Trophoblast cell (in vitro differentiated cells and primary cell): ENCODE measurements around the gene MDK.
"Not testable (repeated sequence)": the region's sequence is repeated elsewhere in the genome, so short reads cannot be mapped to it uniquely, and the experiment has no call there.

Source experiments
- DNase-seq, 2 donors: peaks; one replicate each; pipeline ENCODE4 v3.0.0-alpha.2; 2016
- H2AFZ ChIP-seq: 2 replicates; pipeline ENCODE4 v1.6.1; 2013; ENCODE audit warnings: low read length, moderate library complexity, mild to moderate bottlenecking; ENCODE audit not compliant: insufficient read depth, poor library complexity
- H2AK5ac ChIP-seq: 2 replicates; pipeline ENCODE4 v1.6.1; 2013; ENCODE audit warnings: mild to moderate bottlenecking, low read length
- H2BK120ac ChIP-seq: 2 replicates; pipeline ENCODE4 v1.6.1; 2013; ENCODE audit warnings: low read length, mild to moderate bottlenecking, moderate library complexity; ENCODE audit not compliant: insufficient read depth, poor library complexity
- H2BK12ac ChIP-seq: 2 replicates; pipeline ENCODE4 v1.6.1; 2013; ENCODE audit warnings: mild to moderate bottlenecking, low read length, moderate library complexity
- H2BK5ac ChIP-seq: 2 replicates; pipeline ENCODE4 v1.6.1; 2013; ENCODE audit warnings: low read length, low read depth, moderate library complexity, mild to moderate bottlenecking; ENCODE audit not compliant: poor library complexity
- H3K14ac ChIP-seq: 2 replicates; pipeline ENCODE4 v1.6.1; 2013; ENCODE audit warnings: mild to moderate bottlenecking, low read length
- H3K18ac ChIP-seq: 2 replicates; pipeline ENCODE4 v1.6.1; 2013; ENCODE audit warnings: mild to moderate bottlenecking, low read length
- H3K23ac ChIP-seq: 2 replicates; pipeline ENCODE4 v1.6.1; 2013; ENCODE audit warnings: low read length
- H3K27ac ChIP-seq: 2 replicates; pipeline ENCODE4 v1.5.1; 2013; ENCODE audit warnings: low read depth, mild to moderate bottlenecking, inconsistent platforms, low read length, moderate library complexity
- H3K27me3 ChIP-seq: 2 replicates; pipeline ENCODE4 v1.6.1; 2013; ENCODE audit warnings: inconsistent platforms, mild to moderate bottlenecking, low read length, moderate library complexity; ENCODE audit not compliant: insufficient read depth
- H3K36me3 ChIP-seq, 2 experiments: 1 replicate in 1 of 2; 2 replicates in 1 of 2; pipeline ENCODE4 v1.6.1; 2013; ENCODE audit warnings: low read length in 2 of 2, mild to moderate bottlenecking in 2 of 2, moderate library complexity in 1 of 2; ENCODE audit not compliant: insufficient read depth in 2 of 2, control insufficient read depth in 1 of 2
- H3K4ac ChIP-seq: 2 replicates; pipeline ENCODE4 v1.6.1; 2013; ENCODE audit warnings: low read depth, mild to moderate bottlenecking, low read length, moderate library complexity
- H3K4me1 ChIP-seq, 2 experiments: 1 replicate in 1 of 2; 2 replicates in 1 of 2; pipeline ENCODE4 v1.6.1; 2013; ENCODE audit warnings: low read length in 2 of 2, mild to moderate bottlenecking in 2 of 2, moderate library complexity in 1 of 2; ENCODE audit not compliant: insufficient read depth in 2 of 2, control insufficient read depth in 1 of 2
- H3K4me2 ChIP-seq: 2 replicates; pipeline ENCODE4 v1.6.1; 2013; ENCODE audit warnings: inconsistent platforms, mild to moderate bottlenecking, low read length, moderate library complexity
- H3K4me3 ChIP-seq: 2 replicates; pipeline ENCODE4 v1.5.1; 2013; ENCODE audit warnings: mild to moderate bottlenecking, low read depth, low read length, inconsistent platforms
- H3K79me1 ChIP-seq: one replicate; pipeline ENCODE4 v1.6.1; 2013; ENCODE audit warnings: low read length
- H3K79me2 ChIP-seq: 2 replicates; pipeline ENCODE4 v1.6.1; 2013; ENCODE audit warnings: low read length, mild to moderate bottlenecking; ENCODE audit not compliant: control insufficient read depth, insufficient read depth, poor library complexity
- H3K9ac ChIP-seq: 2 replicates; pipeline ENCODE4 v1.6.1; 2013; ENCODE audit warnings: mild to moderate bottlenecking, low read length
- H3K9me3 ChIP-seq: 2 replicates; pipeline ENCODE4 v1.6.1; 2013; ENCODE audit warnings: low read depth, mild to moderate bottlenecking, control low read depth, inconsistent platforms, low read length; ENCODE audit not compliant: insufficient read depth
- H4K12ac ChIP-seq: 2 replicates; pipeline ENCODE4 v1.6.1; 2013; ENCODE audit warnings: low read depth, mild to moderate bottlenecking, low read length, moderate library complexity
- H4K8ac ChIP-seq: 2 replicates; pipeline ENCODE4 v1.6.1; 2013; ENCODE audit warnings: low read depth, mild to moderate bottlenecking, low read length, moderate library complexity
- H4K91ac ChIP-seq: one replicate; pipeline ENCODE4 v1.6.1; 2013; ENCODE audit warnings: low read depth, mild to moderate bottlenecking, low read length, moderate library complexity
- WGBS: extraction: QIAGEN DNeasy Blood & Tissue Kit; methylation state at CpG from one replicate; pipeline ENCODE4 v1.1.7; 2013; ENCODE audit warnings: missing lambda C conversion rate; ENCODE audit not compliant: insufficient read length, insufficient coverage; ENCODE audit errors: extremely low coverage; 5-methylcytosine and 5-hydroxymethylcytosine counted together

The MDK gene

DNA sequence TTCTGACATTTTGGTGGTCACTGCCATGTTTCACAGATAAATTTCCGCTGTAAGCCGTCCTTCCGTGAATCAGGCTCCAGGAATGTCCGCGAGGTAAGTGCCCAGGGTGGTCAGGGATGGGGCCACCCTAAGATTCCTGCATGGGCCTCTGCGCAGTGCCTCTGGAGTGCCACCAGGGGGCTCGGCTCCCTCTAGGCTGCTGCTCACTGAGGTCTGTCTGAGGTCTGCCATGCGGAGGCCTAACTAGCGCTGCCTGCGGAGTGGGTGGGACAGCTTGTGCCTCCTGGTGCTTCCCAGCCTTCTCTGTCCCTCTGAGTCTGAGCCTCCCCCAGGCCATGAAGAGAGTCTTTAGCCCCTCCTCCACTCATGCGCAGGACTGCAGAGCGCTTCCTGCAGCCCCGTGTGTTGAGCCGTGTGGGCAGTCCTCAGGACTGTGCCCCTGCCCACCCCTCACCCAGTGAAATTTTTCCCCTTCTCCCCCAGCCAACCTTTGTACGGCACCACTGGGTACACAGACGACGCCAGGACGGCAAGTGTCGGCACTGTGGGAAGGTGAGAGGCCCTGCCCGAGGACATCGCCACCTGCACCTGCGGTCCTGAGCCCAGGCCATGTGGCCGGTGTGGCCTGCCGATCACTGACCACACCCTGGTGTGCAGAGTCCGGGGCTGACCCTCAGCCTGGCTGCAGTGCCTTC lies 11.9 kb upstream of the MDK start:
- Histone ChIP-seq H3K14ac (no peak overlapping the region), H4K12ac (no peak overlapping the region), H3K27me3 (no peaks in the 10 kb centered on the region), H4K8ac (no peak overlapping the region), H3K79me1 (no peaks in the 10 kb centered on the region), H3K9ac (no peak overlapping the region), H3K4me3 (no peak overlapping the region), H2AFZ (no peak overlapping the region), H2AK5ac (no peak overlapping the region), H2BK5ac (no peak overlapping the region), H3K9me3 (no peaks in the 10 kb centered on the region), H3K4ac (no peak overlapping the region), H3K79me2 (no peaks in the 10 kb centered on the region), H3K18ac (no peak overlapping the region), H3K4me2 (no peak overlapping the region), H2BK120ac (no peak overlapping the region), H3K23ac (no peak overlapping the region), H2BK12ac (no peak overlapping the region), H3K36me3 (peaks cover 55 to 57% of the 10 kb centered on the region in 2 experiments), H4K91ac (no peak overlapping the region), H3K4me1 (peaks cover 0 to 6% of the 10 kb centered on the region in 2 experiments), H3K27ac (no peak overlapping the region)
- WGBS = no CpG with 5 or more reads among the region's 25 CpGs
- DNase-seq = peak; percentile 46 to 58

DNA sequence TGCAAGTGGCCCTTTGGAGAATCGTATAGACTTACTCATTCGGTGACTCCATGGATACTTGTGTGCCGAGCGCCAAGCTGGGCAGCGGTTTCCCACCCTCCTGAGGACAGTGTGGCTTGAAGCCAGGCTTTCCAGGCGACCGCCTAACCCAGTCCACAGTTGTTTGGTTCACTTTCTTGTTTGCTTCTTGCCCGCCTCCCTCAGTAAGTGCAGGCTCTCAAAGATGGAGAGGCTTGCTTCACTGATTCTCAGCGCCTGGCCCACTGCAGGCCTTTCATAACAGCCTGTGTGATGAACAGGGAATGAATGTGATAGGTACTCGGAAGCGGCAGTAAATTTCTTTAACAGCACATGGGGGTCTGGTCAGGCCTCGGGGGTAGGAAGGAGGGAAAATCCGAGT lies 11.2 kb upstream of the MDK start:
- no peak overlapping the region for H2AK5ac ChIP-seq
- H3K14ac ChIP-seq = no peak overlapping the region
- no peak for DNase-seq
- H3K79me2 ChIP-seq = no peaks in the 10 kb centered on the region
- peaks cover 3% of the 10 kb centered on the region for H3K9me3 ChIP-seq
- H2BK5ac ChIP-seq = no peak overlapping the region
- no peak overlapping the region for H3K27ac ChIP-seq
- no peak overlapping the region for H2BK12ac ChIP-seq
- no peaks in the 10 kb centered on the region for H3K79me1 ChIP-seq
- no peak overlapping the region for H3K9ac ChIP-seq
- no peaks in the 10 kb centered on the region for H3K27me3 ChIP-seq
- no peak overlapping the region for H2AFZ ChIP-seq
- H3K4me2 ChIP-seq = no peak overlapping the region
- no peak overlapping the region for H3K4me3 ChIP-seq
- H3K4me1 ChIP-seq = peaks cover 0 to 6% of the 10 kb centered on the region in 2 experiments
- H4K12ac ChIP-seq = no peak overlapping the region
- H3K4ac ChIP-seq = no peak overlapping the region
- peaks cover 61 to 63% of the 10 kb centered on the region in 2 experiments for H3K36me3 ChIP-seq
- H3K18ac ChIP-seq = no peak overlapping the region
- H4K91ac ChIP-seq = no peak overlapping the region
- no peak overlapping the region for H2BK120ac ChIP-seq
- H4K8ac ChIP-seq = no peak overlapping the region
- no CpG with 5 or more reads among the region's 13 CpGs for WGBS
- H3K23ac ChIP-seq = no peak overlapping the region

DNA sequence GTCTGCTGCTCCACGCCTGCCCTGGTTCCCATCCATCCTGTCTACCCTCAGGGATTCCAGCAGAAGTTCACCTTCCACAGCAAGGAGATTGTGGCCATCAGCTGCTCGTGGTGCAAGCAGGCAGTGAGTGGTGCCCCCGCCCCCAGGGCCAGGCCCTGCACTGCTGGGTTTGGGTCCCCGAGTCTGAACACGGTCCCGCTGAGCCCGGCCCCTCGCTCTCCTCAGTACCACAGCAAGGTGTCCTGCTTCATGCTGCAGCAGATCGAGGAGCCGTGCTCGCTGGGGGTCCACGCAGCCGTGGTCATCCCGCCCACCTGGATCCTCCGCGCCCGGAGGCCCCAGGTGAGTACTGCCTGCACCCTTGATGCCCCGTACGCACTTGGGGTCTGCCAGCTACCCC lies 10.2 kb upstream of the MDK start:
- not testable (repeated sequence) for H3K9me3 ChIP-seq
- no CpG with 5 or more reads among the region's 19 CpGs for whole genome bisulfite sequencing

DNA sequence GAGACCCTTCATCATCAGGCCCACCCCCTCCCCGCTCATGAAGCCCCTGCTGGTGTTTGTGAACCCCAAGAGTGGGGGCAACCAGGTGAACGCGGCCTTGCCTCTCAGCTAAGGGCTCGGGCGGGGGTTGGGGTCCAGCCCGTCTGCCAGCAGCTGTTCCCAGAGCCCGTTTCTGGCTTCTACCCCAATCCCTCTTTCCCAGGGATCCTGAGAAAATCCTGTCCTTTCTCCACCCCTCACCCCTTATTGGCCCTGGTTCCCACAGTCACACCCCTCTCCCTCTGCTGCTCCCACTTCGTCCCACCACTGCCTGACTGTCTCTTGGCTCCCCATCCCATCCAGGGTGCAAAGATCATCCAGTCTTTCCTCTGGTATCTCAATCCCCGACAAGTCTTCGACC lies 9.4 kb upstream of the MDK start:
- no peak overlapping the region for H2BK120ac ChIP-seq
- peaks cover 72 to 75% of the 10 kb centered on the region in 2 experiments for H3K36me3 ChIP-seq
- H3K23ac ChIP-seq = no peak overlapping the region
- no peaks in the 10 kb centered on the region for H3K27me3 ChIP-seq
- no peak overlapping the region for H3K27ac ChIP-seq
- no peak overlapping the region for H2BK12ac ChIP-seq
- no peak overlapping the region for H4K91ac ChIP-seq
- no peak overlapping the region for H3K4me2 ChIP-seq
- no peak overlapping the region for H3K18ac ChIP-seq
- no peaks in the 10 kb centered on the region for H3K79me1 ChIP-seq
- no CpG with 5 or more reads among the region's 10 CpGs for WGBS
- no peak overlapping the region for H2AK5ac ChIP-seq
- peaks cover 3% of the 10 kb centered on the region for H3K9me3 ChIP-seq
- H3K9ac ChIP-seq = no peak overlapping the region
- no peaks in the 10 kb centered on the region for H3K79me2 ChIP-seq
- no peak overlapping the region for H4K8ac ChIP-seq
- no peak overlapping the region for H3K14ac ChIP-seq
- no peak overlapping the region for H2AFZ ChIP-seq
- H3K4ac ChIP-seq = no peak overlapping the region
- peaks cover 0 to 6% of the 10 kb centered on the region in 2 experiments for H3K4me1 ChIP-seq
- no peak for DNase-seq
- H2BK5ac ChIP-seq = no peak overlapping the region
- no peak overlapping the region for H4K12ac ChIP-seq
- no peak overlapping the region for H3K4me3 ChIP-seq

More for the DNA sequence above, 10.2 kb upstream of the MDK start:
- H4K12ac ChIP-seq, H3K4me1 ChIP-seq, H2AK5ac ChIP-seq, H2BK120ac ChIP-seq, H2BK12ac ChIP-seq, H4K8ac ChIP-seq, H3K27ac ChIP-seq, H3K27me3 ChIP-seq, H3K79me1 ChIP-seq, H3K4ac ChIP-seq, H3K14ac ChIP-seq, H3K9ac ChIP-seq, H3K4me2 ChIP-seq, H3K79me2 ChIP-seq, H2BK5ac ChIP-seq, H2AFZ ChIP-seq, H3K18ac ChIP-seq, H3K23ac ChIP-seq, H4K91ac ChIP-seq, DNase-seq, H3K4me3 ChIP-seq: not testable (repeated sequence)
- peaks cover 71% of the 10 kb centered on the region in 2 experiments for H3K36me3 ChIP-seq
